GM12874 (cell line): ENCODE data around the gene NLRP3.

Experiments
- TF ChIP-seq, protein P1 (sequence below): IDR thresholded peaks from 2 replicates; pipeline ENCODE4 v1.5.1; 2011; ENCODE audit warnings: low read depth, mild to moderate bottlenecking, control low read depth, low read length, moderate library complexity; ENCODE audit not compliant: insufficient read depth

Gene NLRP3

DNA sequence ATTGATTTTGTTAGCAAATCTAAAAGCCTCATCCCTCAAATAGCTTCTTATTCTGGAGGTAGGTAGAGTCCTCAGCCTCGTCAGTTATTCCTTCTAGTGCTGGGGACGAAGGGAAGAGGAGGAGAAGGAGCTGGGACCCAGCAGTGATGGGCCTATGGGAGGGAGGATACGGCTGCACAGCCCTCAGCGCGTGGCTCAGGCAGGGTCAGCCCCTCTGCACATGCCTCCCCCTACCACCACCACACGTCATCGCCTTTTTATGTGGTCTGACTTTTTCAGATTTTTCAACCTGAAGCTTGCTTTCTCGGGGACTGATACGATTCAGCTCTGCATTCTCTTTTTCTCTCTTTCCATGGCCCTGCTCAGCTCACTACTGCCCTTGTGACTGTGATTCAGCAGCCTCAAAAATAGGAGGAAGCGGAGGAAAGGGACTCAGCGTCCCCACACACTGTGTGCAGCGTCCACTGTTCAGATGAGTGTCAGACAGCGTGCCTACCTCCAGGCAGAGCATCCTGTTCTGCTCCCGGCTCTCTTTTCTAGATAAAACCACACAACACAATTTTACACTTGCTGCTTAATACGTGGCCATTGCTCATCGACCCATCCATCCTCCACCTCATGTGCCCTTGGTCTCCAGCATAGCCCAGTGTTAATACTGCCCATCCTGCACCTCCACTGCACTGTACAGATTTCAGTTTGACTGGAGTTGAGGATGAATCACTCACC is 41.1 kb downstream of the NLRP3 start:
- TF ChIP-seq, protein P1, sequence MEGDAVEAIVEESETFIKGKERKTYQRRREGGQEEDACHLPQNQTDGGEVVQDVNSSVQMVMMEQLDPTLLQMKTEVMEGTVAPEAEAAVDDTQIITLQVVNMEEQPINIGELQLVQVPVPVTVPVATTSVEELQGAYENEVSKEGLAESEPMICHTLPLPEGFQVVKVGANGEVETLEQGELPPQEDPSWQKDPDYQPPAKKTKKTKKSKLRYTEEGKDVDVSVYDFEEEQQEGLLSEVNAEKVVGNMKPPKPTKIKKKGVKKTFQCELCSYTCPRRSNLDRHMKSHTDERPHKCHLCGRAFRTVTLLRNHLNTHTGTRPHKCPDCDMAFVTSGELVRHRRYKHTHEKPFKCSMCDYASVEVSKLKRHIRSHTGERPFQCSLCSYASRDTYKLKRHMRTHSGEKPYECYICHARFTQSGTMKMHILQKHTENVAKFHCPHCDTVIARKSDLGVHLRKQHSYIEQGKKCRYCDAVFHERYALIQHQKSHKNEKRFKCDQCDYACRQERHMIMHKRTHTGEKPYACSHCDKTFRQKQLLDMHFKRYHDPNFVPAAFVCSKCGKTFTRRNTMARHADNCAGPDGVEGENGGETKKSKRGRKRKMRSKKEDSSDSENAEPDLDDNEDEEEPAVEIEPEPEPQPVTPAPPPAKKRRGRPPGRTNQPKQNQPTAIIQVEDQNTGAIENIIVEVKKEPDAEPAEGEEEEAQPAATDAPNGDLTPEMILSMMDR, result no peak

DNA sequence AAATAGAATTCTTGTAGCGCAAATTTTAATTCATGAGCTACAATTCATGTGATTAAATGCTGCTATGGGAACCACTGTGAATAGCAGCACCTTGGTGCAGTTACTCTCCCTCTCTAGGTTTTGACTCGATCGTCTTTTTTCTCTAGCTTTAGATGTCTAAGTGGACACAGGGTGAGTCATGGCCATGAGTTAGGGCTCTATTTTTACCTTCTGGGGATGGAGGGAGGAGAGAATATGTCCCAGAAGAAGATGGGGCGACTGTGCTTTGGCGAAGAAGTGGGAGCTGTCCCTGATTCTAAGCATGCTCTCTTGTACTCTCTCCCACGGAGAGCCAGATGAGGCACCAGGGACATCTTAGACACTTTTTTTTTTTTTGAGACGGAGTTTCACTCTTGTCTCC is 43.5 kb downstream of the NLRP3 start:
- TF ChIP-seq, protein P1, result no peak

DNA sequence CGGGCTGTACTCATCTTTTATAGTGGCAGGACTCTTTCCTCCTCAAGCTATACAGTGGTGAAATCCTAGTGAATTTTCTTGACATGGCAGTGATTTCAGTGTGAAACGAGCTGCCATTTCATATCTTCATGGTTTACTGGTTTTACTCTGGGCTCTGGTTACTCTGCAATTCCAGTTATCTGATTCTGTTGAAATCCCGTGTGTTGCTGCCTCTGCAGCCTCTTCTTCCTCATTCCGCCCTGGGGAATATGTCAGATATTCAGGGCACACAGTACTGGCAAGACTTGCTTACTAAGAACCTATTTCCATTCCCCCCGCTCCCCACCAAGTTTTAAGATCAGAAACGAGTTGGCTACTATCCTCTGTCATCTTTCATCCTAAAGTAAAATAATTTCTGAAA is 49.8 kb downstream of the NLRP3 start:
- TF ChIP-seq, protein P1, result no peak

DNA sequence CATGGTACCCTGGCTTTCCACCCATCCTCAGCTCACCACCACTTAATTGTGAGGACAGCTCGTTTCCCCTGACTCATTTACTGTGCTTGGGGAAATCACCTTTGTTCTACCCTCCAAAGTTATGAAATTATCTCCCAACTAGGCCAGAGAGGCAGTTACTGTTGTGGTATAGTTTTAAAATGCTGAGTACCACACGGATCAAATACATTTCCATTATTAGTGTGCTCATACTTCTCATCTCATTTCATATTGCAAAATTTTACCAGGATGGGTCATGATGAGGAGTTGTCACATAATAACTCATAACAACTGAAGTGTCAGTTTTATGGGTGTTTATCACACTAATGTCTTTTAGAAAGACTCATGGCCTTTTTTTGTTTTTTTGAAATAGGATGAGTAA is 51.2 kb downstream of the NLRP3 start:
- TF ChIP-seq, protein P1, result no peak

DNA sequence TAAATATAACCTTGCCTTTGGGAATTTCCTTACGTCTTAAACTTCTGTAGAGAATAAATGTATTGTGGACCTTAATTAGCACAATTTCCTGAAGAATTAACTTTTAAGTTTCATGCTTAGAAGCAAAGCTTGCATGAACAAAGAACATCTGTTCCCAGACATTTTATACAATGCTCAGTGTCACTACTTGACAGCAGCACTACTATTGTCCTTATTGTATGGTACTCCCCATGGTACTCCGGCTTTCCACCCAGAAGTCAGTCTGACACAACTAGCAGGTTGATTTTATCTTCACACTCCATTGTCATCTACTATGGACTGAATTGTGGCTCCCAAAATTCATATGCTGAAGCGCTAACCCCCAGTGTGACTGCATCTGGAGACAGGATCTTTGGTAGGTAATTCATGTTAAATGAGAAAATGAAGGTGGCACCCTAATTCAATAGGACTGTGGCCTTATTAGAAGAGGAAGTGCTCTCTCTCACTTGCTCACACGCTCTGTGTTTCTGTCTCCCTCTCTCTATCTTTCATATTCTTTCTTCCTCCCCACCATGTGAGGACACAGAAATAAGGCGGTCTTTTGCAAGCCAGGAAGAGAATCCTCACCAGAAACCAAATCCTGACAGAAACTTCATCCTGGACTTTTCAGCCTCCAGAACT is 52.6 kb downstream of the NLRP3 start:
- TF ChIP-seq, protein P1, result no peak

DNA sequence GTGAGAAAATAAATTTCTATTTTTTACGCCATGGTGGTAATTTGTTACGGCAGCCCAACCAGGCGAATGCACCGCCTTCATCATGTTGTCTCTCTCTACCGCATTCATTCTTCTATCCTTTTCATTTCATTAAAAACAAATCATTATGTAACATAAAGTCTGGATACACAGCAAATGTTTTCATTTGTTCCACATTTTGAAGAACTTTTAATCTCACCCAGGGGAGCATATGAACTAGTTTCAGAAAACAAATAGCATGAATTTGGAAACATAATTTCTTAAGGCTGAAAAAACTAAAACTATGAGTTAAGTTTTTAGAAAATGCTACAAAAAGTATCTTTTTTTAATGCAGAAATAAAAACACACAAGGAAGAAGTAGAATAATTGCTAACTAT is 53.2 kb downstream of the NLRP3 start:
- TF ChIP-seq, protein P1, result no peak

DNA sequence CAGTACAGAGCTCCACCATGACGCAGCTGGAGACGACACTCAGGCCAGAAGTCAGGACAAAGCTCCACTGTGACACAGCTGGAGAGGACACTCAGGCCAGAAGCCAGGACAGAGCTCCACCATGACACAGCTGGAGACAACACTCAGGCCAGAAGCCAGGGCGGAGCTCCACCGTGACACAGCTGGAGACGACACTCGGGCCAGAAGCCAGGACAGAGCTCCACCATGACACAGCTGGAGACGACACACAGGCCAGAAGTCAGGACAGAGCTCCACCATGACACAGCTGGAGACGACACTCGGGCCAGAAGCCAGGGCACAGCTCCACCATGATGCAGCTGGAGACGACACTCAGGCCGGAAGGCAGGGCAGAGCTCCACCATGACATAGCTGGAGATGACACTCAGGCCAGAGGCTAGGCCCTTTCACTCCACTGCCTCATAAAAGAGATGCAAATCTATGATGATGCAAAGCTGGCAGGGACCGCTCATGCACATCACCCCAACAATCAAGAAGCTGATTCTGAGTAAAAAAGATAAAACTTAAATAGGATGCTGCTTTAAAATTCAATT is 55.6 kb downstream of the NLRP3 start:
- TF ChIP-seq, protein P1, result no peak
